ENCODE measurements around the gene CMTM4. TPM values are rescaled to one million over a fixed set of nuclear protein-coding genes. Genes with fewer than 3 reads are reported as not detected.
"Not testable (repeated sequence)": the region's sequence is repeated elsewhere in the genome, so short reads cannot be mapped to it uniquely, and the experiment has no call there.

CMTM4 gene
- polyA plus RNA-seq, 4 donors = 67.3 to 76.9 (median 72.7) TPM

DNA sequence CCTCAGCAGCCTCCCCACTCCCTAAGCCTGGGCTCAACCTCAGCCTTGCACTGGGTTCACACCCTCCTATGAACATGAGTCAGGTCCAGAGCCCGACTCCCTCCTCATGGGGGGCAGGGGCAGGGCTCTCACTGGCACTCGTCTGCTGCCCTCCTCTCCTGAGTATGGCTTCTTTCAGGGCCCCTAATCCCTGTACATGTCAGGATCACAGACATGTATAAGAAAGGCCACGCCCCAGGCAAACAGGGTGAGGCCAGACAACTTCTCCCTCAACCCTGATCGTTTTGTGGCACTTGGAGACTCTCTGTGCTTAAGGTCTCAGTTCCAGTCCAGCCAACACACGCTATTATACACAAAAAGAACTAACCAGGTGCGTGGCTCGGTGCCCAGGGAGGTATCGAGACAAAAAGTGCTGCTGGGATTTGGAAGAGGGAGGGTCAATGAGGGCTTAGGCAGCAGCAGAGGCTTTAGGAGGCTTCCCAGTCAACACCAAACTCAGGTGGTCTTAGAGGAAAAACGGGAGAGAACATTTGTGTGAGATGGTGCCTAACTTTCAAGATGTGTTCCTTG, 46.8 kb downstream of the CMTM4 start:
- no peak for DNase-seq (ENCODE audit: low read depth in 4 of 4, low spot score in 3 of 4)

DNA sequence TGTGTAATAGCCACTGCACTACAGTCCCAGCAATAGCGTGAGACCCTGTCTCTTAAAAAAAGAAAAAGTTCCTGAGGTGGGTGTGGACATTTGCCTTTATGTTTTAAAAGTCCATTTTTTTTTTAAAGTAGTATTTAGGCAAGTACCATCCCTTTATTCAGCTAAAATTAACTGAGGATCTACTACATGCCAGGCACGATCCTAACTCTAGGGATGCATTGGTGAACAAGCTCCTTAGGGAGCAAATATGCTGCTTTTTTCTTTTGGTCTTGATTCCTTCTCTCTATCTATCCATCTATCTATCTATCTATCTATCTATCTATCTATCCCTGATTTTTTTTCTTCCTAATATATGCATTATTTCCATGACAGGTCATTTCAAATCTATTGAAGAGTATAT, 47.4 kb downstream of the CMTM4 start:
- no peak for DNase-seq (ENCODE audit: low read depth in 4 of 4, low spot score in 3 of 4)

DNA sequence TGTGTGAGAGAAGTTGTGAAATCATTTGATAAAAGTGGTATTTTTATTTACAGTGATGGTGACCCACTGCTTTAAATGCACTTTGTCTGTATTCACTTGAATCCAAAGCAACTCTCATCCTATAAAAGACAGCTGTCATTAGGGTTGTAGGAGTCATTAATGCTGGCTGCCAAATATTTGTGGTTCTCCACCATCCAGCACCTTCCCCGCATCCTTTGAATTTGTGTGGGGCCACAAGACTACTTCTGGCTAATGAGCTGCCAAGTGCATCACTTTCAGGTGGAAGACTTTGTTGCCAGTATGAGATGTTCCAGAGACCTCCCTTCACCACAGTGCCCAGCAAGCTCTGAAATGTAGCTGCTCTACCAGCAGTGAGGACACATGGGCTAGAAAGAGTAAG, 48.7 kb downstream of the CMTM4 start:
- no peak for DNase-seq (ENCODE audit: low read depth in 4 of 4, low spot score in 3 of 4)

DNA sequence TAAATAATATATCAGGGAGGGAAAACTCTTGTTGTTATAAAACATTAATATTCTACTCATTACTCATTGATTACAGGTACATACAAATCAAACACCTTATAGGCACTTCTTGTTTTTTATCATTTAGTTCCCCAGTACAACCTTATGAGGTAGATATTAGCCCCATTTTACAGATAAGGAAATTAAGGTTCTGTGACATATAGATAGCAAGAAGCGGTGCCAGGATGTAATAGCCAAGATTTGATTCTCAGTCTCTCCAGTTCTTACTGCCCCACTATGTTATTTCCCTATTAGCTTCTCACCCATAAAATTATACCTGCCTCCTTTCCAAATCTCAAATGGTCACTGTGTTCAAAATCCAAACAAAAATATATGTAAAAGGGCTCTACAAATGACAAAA, 55.2 kb downstream of the CMTM4 start:
- DNase-seq (ENCODE audit: low read depth in 4 of 4, low spot score in 3 of 4) = no peak

DNA sequence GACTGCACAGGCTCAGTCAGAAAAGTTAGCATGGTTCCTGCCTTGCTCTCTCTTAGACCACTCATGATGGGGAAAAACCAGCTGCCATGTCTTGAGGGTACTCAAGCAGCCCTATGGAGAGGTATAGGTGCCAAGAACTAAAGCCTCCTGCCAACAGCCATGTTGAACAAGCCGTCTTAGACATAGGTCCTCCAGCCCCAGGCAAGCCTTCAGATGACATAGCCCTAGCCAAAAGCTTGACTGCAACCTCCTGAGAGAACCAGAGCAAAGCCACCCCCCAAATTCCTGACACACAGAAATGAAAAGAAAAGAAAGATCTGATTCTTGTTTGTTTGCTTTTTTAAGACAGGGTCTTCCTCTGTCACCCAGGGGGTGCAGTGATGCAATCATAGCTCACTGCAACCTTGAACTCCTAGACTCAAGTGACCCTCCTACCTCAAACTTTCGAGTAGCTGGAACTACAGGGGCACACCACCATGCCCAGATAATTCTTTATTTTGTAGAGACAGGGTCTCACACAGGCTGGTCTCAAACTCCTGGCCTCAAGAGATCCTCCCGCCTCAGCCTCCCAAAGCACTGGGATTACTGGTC, 55.7 kb downstream of the CMTM4 start:
- DNase-seq (ENCODE audit: low read depth in 4 of 4, low spot score in 3 of 4) = no peak

DNA sequence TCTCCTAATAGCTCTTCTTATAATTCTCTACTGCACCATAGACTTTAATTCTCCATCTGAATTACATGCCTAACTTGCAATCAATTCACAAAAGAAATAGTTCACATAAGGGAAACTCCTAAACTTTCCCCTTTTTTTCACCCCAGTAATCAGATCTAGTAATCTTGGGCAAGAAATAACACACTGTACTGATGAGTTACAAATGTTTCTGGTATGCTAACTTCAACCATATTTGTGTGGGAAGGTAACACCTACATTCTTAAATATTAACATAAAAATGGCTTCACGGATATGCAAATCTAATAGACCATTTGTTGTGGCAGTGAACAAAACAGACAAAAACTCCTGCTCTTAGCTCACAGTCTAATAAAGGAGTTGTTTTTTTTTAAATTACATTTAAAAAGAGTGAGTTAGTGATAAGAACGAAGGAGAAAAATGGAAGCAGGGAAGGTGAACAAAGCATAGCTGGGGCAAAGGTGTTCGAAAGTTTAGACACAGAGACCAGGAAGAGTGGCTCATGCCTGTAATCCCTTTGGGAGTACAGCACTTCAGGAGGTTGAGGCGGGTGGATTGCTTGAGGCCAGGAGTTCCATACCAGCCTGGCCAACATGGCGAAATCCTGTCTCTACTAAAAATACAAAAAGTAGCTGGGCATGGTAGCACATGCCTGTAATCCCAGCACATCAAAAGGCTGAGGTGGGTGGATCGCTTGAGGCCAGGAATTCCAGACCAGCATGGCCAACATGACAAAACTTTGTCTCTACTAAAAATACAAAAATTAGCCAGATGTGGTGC, 57.3 kb downstream of the CMTM4 start:
- DNase-seq (ENCODE audit: low read depth in 4 of 4, low spot score in 3 of 4) = no peak

DNA sequence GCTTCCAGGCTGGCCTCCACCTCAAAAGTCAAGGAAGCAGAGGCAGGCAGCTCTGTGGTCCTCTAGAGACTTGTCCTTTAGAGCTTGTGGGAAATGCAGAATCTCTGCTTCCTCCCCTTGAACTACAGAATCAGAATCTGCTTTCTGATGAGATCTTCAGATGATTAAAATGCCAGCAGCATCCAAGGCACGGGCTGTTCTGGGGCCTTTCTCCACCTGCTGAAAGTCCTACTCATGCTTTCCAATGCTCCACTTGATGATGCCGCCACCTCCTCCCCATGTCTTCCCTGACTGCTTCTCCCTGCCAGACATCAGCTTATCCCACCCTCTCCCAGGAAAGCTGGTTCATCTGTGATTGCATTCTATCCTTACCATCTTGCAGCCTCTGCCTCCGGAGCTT, 58.7 kb downstream of the CMTM4 start:
- no peak for DNase-seq (ENCODE audit: low read depth in 4 of 4, low spot score in 3 of 4)

DNA sequence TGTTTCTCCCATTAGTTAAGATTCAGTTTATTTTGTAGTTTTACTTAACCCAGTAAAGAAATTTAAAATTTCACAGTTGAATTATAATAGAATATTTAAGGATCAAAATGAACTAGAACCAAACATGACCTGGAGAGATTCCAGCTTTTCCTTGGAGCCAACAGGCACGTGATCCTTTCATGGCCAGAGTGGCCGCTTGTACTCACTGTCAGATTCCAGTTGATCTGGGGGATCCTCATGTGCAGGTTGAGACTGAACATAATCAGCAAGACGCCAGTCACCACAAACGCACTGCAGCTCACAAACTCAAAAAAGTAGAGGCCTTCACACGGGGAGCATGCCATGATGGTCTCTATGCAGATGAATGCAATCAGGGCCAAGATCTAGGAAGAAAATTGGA, 60.3 kb downstream of the CMTM4 start:
- DNase-seq (ENCODE audit: low read depth in 4 of 4, low spot score in 3 of 4) = no peak

DNA sequence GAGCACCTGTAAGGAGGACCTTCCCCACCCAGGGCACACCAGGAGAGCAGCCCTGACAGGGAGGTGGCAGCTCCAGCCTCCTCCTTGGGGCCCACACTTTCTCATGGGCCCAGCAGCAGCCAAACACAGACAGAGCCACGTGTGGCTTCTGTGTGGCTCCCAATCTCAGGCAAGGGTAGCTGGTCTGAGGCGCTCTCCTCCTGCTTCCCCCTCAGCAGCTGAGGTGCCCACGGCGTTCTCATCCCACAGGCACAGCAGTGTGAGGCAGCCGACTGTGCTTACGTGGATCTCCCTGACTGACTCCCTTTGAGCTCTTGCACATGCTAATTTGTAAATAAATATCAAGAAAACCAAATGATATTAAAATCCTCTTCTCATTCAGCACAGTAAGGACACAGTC, 61.1 kb downstream of the CMTM4 start:
- no peak for DNase-seq (ENCODE audit: low read depth in 4 of 4, low spot score in 3 of 4)

DNA sequence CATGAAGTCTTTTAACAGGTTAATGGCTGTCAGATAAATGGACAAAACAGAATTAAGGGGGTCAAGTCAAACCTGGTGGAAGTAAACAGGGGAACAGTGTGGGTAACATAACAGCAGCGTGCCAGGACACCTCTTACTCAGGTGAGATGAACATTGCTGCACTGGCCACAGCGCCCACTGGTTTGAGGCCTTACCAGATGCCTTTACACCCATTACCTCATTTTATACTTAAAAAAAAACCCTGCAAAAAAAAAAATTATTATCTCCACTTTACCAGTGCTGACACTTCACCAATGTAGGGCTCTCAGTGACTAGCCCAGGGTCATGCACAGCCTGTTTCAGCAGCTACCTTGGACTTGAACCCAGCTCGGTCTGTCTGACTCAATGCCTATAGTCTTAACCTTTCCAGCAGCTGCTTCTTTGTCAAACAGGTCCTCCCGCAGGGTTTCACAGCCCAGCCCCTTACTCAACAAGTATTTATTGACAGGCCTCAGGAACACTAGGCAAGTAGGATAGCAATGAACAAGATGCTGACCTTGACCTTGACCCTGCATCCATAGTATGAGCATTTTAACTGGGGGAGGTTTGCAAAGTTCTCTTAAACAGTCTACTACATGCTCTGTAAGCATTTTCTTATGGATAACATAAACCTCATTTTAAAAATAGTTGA, 61.9 kb downstream of the CMTM4 start:
- no peak for DNase-seq (ENCODE audit: low read depth in 4 of 4, low spot score in 3 of 4)

DNA sequence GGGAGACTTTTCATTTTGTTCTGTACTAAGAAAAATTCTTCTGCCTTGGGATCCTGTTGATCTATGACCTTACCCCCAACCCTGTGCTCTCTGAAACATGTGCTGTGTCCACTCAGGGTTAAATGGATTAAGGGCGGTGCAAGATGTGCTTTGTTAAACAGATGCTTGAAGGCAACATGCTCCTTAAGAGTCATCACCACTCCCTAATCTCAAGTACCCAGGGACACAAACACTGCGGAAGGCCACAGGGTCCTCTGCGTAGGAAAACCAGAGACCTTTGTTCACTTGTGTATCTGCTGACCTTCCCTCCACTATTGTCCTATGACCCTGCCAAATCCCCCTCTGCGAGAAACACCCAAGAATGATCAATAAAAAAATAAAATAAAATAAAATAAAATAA, 65.0 kb downstream of the CMTM4 start:
- not testable (repeated sequence) for DNase-seq (ENCODE audit: low read depth in 4 of 4, low spot score in 3 of 4)

DNA sequence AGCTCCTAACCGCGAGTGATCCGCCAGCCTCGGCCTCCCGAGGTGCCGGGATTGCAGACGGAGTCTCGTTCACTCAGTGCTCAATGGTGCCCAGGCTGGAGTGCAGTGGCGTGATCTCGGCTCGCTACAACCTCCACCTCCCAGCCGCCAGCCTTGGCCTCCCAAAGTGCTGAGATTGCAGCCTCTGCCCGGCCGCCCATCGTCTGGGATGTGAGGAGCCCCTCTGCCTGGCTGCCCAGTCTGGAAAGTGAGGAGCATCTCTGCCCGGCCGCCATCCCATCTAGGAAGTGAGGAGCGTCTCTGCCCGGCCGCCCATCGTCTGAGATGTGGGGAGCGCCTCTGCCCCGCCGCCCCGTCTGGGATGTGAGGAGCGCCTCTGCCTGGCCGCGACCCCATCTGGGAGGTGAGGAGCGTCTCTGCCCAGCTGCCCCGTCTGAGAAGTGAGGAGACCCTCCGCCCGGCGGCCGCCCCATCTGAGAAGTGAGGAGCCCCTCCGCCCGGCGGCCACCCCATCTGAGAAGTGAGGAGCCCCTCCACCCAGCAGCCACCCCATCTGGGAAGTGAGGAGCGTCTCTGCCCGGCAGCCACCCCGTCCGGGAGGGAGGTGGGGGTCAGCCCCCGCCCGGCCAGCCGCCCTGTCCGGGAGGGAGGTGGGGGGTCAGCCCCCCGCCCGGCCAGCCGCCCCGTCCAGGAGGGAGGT, 65.8 kb downstream of the CMTM4 start:
- DNase-seq (ENCODE audit: low read depth in 4 of 4, low spot score in 3 of 4) = not testable (repeated sequence)

DNA sequence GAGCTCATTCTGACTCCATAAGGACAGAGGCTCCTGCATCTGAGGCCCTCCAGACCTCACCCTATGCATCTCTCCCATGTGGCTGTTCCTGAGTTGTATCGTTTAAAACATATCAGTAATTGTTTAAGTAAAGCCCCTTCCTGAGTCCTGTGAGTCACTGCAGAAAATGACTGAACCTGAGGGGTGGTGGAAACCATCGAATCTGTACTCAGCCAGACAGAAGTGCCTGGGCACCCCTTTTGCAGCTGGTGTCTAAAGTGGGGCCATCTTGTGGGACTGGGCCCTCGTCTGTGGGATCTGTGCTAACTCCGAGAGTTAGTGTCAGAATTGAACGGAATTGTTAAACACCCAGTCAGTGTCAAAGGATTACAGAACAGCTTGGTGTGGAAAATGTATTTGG, 66.7 kb downstream of the CMTM4 start:
- DNase-seq (ENCODE audit: low read depth in 4 of 4, low spot score in 3 of 4) = no peak

DNA sequence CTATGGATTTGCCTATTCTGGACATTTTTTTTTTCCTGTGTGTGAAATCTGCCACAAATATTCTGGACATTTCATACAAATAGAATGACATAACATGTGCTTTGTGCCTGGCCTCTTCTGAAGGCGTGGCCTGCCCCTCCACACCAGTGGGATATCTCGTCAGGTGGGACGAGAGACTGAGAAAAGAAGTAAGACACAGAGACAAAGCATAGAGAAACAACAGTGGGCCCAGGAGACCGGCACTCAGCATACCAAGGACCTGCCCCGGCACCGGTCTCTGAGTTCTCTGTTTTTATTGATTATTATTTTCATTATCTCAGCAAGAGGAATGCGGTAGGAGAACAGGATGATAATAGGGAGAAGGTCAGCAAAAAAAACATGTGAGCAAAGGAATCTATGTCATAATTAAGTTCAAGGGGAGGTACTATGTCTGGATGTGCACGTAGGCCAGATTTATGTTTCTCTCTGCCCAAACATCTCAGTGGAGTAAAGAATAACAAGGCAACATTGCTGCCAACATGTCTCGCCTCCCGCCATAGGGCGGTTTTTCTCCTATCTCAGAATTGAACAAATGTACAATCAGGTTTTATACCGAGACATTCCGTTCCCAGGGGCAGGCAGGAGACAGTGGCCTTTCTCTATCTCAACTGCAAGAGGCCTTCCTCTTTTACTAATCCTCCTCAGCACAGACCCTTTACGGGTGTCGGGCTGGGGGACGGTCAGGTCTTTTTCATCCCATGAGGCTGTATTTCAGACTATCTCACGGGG, 68.7 kb downstream of the CMTM4 start:
- not testable (repeated sequence) for DNase-seq (ENCODE audit: low read depth in 4 of 4, low spot score in 3 of 4)

DNA sequence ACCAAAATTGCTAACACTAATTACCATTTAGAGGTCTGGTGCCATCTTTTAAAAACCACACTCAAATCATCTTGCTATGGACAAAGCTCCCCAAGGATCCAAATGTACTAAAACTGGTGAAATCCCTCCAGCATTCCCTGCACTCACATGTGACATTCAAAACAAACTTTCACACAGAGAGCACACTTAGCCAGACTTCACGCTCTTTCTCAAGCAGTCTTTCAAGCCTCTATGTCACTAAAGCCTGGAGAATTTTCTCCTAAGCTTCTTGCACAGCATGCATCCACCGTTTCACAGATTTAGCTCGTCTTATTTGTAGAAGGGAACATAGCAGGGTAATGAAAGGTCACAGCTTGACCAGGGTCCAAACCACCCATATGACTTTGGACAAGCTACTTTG, 72.8 kb downstream of the CMTM4 start:
- no peak for DNase-seq (ENCODE audit: low read depth in 4 of 4, low spot score in 3 of 4)

DNA sequence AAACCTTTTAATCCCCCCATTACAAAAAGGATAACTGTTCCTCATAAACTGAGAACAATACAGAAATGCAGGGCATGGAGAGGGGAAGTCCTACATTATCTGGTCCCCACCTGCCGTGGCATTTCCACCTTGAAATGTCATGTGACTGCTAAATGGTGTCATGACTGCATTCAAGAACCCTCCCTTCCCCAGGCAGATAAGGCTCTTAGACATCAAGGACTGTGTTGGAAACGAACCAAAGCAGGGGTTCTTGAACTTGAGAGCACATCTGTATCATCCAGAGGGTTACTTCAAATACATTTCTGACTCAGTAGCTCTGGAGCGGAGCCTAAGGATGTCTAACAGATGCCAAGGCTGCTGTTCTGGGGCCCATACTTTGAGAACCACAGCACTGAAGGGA, 73.7 kb downstream of the CMTM4 start:
- DNase-seq (ENCODE audit: low read depth in 4 of 4, low spot score in 3 of 4) = no peak

DNA sequence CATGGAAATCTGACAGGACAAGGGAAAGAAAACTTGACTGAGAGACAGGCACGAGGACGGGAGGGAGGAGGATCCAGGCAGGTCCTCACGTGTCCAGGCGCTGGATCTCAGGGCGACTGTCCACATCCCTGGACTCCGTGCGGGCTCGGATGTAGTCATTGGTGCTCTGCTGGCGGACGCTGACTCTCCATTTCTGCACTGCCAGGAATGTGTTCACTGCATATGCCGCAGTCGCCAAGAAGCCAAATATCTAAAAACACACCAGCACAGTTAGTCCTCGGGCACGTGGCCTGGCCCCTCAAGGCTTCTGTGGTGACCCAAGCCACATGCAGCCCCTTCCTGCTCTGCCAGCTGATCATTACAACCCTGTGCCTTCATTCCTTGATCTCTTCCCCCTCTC, 74.6 kb downstream of the CMTM4 start:
- DNase-seq (ENCODE audit: low read depth in 4 of 4, low spot score in 3 of 4) = no peak

DNA sequence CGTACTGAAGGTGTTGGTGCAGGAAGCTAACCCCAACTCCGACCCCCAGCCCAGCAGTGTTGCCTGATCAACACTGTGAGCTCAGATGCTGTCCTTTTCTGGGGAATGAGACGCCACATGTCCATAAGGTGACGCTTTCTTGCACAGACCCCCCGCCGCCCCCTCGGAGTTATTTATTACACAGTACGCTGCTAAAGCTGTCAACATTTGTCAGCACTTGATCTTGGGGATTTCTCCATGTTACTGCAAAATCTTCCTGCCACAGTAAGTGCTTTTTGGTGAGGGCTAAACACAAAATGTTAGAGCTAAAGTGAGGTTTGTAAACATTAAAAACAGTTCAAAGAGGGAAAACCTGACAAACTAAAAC, 76.1 kb downstream of the CMTM4 start:
- no peak for DNase-seq (ENCODE audit: low read depth in 4 of 4, low spot score in 3 of 4)

DNA sequence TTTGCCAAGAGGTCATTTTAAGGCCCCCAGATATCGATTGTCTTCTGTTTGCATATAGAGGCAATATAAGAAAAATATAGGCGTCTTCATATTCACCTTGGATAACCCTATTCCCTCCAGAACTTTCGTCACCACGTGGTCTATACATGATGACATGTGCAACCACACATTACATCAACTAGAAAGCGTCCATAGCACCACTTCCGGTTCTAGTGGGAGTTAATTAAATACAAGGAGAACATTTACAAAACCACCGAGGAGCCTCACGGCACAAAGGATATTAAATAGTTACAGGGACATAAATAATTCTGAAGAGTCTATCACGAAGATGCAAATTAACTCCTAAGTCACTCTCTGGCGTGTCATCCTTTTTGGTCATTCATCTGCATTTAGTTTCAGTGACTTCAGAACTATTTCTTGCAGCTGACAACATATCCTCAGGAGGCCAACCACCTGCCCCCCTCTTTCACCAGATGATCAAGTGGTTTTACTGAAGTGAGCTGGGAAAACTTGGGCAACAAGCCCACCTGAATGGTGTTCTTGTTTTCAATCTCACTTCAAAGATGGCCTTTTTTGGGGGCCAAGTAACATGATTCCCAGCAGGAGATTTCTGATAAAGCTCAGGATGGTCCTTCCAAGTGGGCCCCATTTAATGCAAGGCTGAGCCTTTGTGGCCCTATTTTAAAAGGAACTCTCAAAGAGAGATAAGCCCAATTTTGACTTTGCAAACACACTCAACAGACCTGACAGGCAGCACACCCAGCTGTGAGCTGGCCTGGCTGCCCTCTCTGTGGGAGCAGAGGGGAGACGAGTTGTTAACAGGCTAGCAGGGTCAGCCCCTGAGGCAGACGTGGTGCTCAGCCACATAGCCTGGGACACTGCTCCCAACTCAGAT, 76.8 kb downstream of the CMTM4 start:
- no peak for DNase-seq (ENCODE audit: low read depth in 4 of 4, low spot score in 3 of 4)

Data from right renal pelvis (tissue), 4 donors.